Measurements from ENCODE around the gene DTNB.

DNA sequence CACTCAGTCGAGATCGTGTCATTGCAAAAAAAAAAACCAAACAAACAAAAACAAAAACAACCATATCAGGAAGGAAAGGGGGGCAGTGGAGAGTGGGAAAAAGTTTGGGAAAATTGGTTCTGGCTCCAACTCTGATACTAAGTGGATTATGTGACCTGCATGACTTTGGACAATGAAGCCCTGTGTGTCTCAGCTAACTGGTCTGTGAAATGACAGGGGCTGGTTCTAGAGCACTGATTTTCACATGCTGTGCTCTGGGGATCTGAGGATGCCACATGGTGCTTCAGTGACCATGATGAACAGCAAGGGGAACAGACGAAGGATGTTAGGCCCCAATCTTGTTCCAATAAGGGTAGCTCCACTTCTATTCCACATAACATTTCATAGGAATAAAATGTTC, 174.2 kb downstream of the DTNB start:
- TF ChIP-seq, protein P1, sequence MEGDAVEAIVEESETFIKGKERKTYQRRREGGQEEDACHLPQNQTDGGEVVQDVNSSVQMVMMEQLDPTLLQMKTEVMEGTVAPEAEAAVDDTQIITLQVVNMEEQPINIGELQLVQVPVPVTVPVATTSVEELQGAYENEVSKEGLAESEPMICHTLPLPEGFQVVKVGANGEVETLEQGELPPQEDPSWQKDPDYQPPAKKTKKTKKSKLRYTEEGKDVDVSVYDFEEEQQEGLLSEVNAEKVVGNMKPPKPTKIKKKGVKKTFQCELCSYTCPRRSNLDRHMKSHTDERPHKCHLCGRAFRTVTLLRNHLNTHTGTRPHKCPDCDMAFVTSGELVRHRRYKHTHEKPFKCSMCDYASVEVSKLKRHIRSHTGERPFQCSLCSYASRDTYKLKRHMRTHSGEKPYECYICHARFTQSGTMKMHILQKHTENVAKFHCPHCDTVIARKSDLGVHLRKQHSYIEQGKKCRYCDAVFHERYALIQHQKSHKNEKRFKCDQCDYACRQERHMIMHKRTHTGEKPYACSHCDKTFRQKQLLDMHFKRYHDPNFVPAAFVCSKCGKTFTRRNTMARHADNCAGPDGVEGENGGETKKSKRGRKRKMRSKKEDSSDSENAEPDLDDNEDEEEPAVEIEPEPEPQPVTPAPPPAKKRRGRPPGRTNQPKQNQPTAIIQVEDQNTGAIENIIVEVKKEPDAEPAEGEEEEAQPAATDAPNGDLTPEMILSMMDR (IDR thresholded peaks at IDR 0.05), result no peak
- TF ChIP-seq POLR2A (IDR thresholded peaks at IDR 0.05) (no peak), EP300 (IDR thresholded peaks at IDR 0.05) (no peak)
